LNCAP (cell line): ENCODE data around the gene PTPRM.
A peak's percentile ranks its signal among the peaks of the same experiment; 100 is the strongest.

Experiments
- TF ChIP-seq, protein P1 (sequence below): fragments of 450-650 bp; IDR thresholded peaks from 2 replicates; pipeline ENCODE4 v1.5.1; 2017; ENCODE audit warnings: mild to moderate bottlenecking

Gene PTPRM

DNA sequence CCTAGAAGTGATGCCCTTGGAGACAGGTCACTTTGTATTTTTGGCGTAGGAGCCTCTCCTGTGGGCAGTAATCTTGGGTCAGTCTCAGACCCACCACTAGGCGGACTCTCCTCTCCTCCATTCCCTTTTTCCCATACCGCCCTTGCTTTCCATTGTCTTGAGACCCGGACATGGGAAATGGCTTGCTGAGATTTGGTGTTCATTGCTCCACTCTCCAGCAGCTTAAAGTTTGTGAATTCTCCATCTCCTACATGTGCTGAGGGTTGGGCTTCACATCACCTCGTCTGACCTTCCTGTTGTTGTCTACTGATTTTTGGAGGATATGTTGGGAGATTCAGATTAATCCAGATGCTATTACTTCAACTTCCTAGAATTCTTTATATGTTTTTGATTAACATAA is 882.9 kb downstream of the PTPRM start:
- TF ChIP-seq, protein P1, sequence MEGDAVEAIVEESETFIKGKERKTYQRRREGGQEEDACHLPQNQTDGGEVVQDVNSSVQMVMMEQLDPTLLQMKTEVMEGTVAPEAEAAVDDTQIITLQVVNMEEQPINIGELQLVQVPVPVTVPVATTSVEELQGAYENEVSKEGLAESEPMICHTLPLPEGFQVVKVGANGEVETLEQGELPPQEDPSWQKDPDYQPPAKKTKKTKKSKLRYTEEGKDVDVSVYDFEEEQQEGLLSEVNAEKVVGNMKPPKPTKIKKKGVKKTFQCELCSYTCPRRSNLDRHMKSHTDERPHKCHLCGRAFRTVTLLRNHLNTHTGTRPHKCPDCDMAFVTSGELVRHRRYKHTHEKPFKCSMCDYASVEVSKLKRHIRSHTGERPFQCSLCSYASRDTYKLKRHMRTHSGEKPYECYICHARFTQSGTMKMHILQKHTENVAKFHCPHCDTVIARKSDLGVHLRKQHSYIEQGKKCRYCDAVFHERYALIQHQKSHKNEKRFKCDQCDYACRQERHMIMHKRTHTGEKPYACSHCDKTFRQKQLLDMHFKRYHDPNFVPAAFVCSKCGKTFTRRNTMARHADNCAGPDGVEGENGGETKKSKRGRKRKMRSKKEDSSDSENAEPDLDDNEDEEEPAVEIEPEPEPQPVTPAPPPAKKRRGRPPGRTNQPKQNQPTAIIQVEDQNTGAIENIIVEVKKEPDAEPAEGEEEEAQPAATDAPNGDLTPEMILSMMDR, result peak; percentile 49; the same call in 1 of the 2 replicates

- TF ChIP-seq, protein P1, result no peak
These were observed 884.0 kb downstream of the PTPRM start for GRCh38 chr18:8450898-8451665.

DNA sequence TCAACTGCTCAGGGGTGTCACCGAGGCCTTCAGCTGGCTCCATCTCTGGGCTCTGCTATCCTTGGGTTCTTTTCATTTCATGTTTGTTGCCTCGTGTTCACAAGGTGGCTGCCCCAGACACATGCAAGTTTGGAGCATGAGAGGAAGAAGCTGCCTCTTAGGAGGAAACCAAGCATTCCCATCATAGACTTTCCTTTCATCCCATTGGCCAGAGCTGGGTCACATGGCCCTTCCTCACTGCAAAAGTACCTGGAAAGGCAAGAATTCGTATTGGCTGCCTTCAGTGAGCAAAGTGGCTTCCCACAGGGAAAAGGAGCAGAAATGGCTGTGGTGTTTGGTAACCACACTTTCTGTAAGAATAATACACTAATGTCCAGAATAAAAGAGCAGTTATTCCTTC is 886.4 kb downstream of the PTPRM start:
- TF ChIP-seq, protein P1, result no peak

DNA sequence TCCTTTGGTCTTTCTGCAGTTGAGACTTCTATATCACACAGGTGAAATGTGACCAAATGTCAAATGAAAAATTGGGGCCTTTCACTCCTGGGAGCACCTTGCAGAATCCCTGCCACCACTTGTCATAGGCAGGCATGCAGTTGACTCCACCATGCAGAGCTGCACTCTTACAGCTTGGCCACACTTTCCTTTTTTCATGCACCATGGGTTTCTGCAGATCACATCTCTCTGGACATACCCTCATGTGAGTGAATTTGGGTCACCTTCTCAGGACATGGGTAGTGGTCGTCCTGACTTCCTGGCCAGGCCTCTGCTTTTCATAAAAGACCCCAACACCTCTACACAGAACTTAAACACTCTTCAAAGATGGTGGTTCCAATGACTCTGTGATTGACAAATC is 887.0 kb downstream of the PTPRM start:
- TF ChIP-seq, protein P1, result no peak

DNA sequence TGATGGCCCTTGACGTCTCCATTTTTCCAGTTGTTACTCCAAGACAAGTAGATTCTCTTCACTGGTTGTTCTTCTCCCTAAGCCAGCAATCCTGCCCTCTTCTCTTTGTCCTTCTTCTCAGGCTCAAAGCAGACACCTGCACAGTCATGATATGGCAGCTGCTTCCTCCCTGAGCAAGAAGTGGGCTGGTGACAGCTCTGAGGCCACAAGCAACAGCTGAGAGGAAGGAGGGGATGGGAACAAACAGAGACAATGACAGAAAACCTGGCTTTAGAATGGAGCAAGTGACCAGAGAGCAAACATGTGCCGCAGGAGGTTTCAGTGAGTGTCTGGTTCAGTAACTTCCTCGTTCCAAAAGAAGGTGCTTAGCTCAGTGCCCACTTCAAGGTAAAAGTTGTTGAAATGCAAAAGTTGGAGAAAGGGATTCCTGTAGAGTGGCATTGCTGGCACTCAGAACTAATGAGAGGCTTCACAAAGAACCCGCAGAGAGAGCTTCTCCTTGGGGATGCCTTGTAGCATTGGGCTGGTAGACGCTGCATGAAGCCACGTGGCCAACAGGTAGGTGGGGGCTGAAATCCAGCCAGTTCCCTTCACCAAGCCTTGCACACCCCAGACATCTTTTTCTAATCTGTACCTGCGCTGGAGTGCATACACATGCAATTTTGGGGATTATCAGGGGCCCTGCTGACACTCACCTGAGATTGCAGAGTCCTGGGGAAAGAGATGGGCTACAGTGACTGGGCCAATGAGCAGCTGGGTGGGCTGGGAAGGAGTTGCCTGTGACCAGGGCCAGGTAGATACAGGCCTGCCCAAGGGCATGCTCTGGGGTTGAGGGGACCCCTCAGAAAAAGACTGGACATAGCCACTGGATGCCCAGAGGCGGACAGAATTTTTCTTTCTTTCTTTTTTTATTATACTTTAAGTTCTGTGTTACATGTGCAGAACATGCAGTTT is 888.8 kb downstream of the PTPRM start:
- TF ChIP-seq, protein P1, result no peak
